NT2/D1 (cell line): ENCODE results near the gene RPE65.

ENCODE experiments used
- YY1 ChIP-seq: IDR thresholded peaks from 2 replicates; pipeline ENCODE4 v1.6.1; 2011; ENCODE audit not compliant: insufficient read length, insufficient read depth
- ZNF274 ChIP-seq: IDR thresholded peaks from 2 replicates; pipeline ENCODE4 v1.6.1; 2011; ENCODE audit warnings: mild to moderate bottlenecking, low read depth, low read length

GRCh38 chr1:68448365-68448764 lies 1.4 kb downstream of the RPE65 start:
- TF ChIP-seq ZNF274 (no peak), YY1 (no peak)
